Testis (tissue), 3 donors: ENCODE measurements around the gene MAP1B. TPM values are rescaled to one million over a fixed set of nuclear protein-coding genes. Genes with fewer than 3 reads are reported as not detected.
A peak's percentile ranks its signal among the peaks of the same experiment; 100 is the strongest.

Experiments used
- DNase-seq: peaks from one replicate; pipeline ENCODE4 v3.0.0-alpha.2; 2019
- H3K27ac ChIP-seq, 2 donors: fragments of 200-600 bp; sonication (generic); one replicate each; pipeline ENCODE4 v1.5.1; 2019
- H3K27me3 ChIP-seq: fragments of 200-600 bp; sonication (generic); one replicate; pipeline ENCODE4 v1.5.1; 2019
- H3K36me3 ChIP-seq: fragments of 200-600 bp; sonication (generic); one replicate; pipeline ENCODE4 v1.5.1; 2017; ENCODE audit warnings: low read depth; ENCODE audit errors: missing control alignments
- H3K4me1 ChIP-seq: fragments of 200-600 bp; sonication (generic); one replicate; pipeline ENCODE4 v1.5.1; 2019
- H3K4me3 ChIP-seq, 2 donors: fragments of 200-600 bp; sonication (generic); one replicate each; pipeline ENCODE4 v1.5.1; 2017 to 2019
- H3K9me3 ChIP-seq: fragments of 200-600 bp; sonication (generic); one replicate; pipeline ENCODE4 v1.5.1; 2017
- CTCF ChIP-seq, 3 experiments: fragments of 450-650 bp in 2 of 3; fragments of 200-600 bp in 1 of 3; sonication (generic) in 1 of 3; IDR thresholded peaks; one replicate each; pipeline ENCODE4 v1.5.1; 2016 to 2019; ENCODE audit warnings: antibody characterized with exemption in 3 of 3, mild to moderate bottlenecking in 2 of 3, moderate library complexity in 1 of 3
- POLR2A ChIP-seq: fragments of 450-650 bp; IDR thresholded peaks from one replicate; pipeline ENCODE4 v1.6.1; 2017; ENCODE audit warnings: antibody characterized with exemption, mild to moderate bottlenecking, moderate library complexity
- WGBS, 2 donors: methylation state at CpG; one replicate each; pipeline ENCODE4 v1.1.5; 2018; 5-methylcytosine and 5-hydroxymethylcytosine counted together
- intact Hi-C: fragments of 100-400 bp; cut with DNase I; formaldehyde crosslinking; loops from one replicate; pipeline ENCODE4 v1.15.1; 2023; ENCODE audit warnings: low total_unique reads
- polyA plus RNA-seq: library from polyadenylated mRNA; stranded (reverse); fragments of 350-450 nt; fragmentation: Illumina TruSeq; extraction: RNeasy Lipid Tissue Mini Kit (QIAGEN cat#74804); gene quantifications from one replicate; pipeline ENCODE4 v1.2.3, GENCODE V29; 2014; ENCODE audit warnings: low read depth, low replicate concordance; ENCODE audit not compliant: insufficient read depth
- total RNA-seq, 2 donors: library from RNA; depleted of rRNA; stranded (reverse); fragments of >200 nt; gene quantifications; one replicate each; pipeline ENCODE4 v1.2.3, GENCODE V29; 2016

Gene MAP1B
- total and polyA plus RNA-seq, 3 donors from 2014 or later = 20.1 to 584 (median 431) TPM

GRCh38 chr5:72242796-72243475, 135.7 kb downstream of the MAP1B start:
- no peaks in the 10 kb centered on the region for H3K27me3 ChIP-seq
- intact Hi-C loops = no loop called here
- no peak for DNase-seq
- no peaks in the 10 kb centered on the region for H3K9me3 ChIP-seq
- peaks cover 27% of the 10 kb centered on the region for H3K4me1 ChIP-seq
- no peaks in the 10 kb centered on the region for H3K36me3 ChIP-seq
- WGBS, 2 donors = 91 to 98% methylated on average over 7 of the region's 7 CpGs
- H3K4me3 ChIP-seq = no peak overlapping the region
- H3K27ac ChIP-seq = no peak overlapping the region
- no peak for TF ChIP-seq CTCF (IDR thresholded peaks at IDR 0.05)
- TF ChIP-seq POLR2A = no peak

GRCh38 chr5:72243706-72244105, 136.4 kb downstream of the MAP1B start:
- H3K4me3 ChIP-seq = no peak overlapping the region
- 68 to 82% methylated on average over 2 of the region's 2 CpGs for WGBS, 2 donors
- intact Hi-C loops = no loop called here
- TF ChIP-seq CTCF (IDR thresholded peaks at IDR 0.05) = no peak
- no peak for TF ChIP-seq POLR2A
- H3K27ac ChIP-seq = peak overlapping the region in 1 of 2 donors; percentile 63
- no peaks in the 10 kb centered on the region for H3K27me3 ChIP-seq
- H3K9me3 ChIP-seq = no peaks in the 10 kb centered on the region
- no peak for DNase-seq
- H3K4me1 ChIP-seq = peaks cover 31% of the 10 kb centered on the region
- no peaks in the 10 kb centered on the region for H3K36me3 ChIP-seq

- Histone ChIP-seq H3K4me1 (peaks cover 31% of the 10 kb centered on the region), H3K27me3 (no peaks in the 10 kb centered on the region), H3K4me3 (no peak overlapping the region), H3K36me3 (no peaks in the 10 kb centered on the region), H3K9me3 (no peaks in the 10 kb centered on the region), H3K27ac (peak overlapping the region; percentile 56 to 63)
- no peak for TF ChIP-seq POLR2A
- peak in 2 of 3 experiments; percentile 9 to 15 for TF ChIP-seq CTCF (IDR thresholded peaks at IDR 0.05)
- DNase-seq = peak; percentile 62
- intact Hi-C loops = no loop called here
- 51 to 66% methylated on average over 2 of the region's 2 CpGs for WGBS, 2 donors
Observed at GRCh38 chr5:72244862-72245371, 137.6 kb downstream of the MAP1B start.

GRCh38 chr5:72245546-72245945, 138.3 kb downstream of the MAP1B start:
- intact Hi-C loops = no loop called here
- Histone ChIP-seq H3K4me3 (no peak overlapping the region), H3K27me3 (no peaks in the 10 kb centered on the region), H3K4me1 (peaks cover 31% of the 10 kb centered on the region), H3K36me3 (no peaks in the 10 kb centered on the region), H3K27ac (peak overlapping the region; percentile 15 to 63), H3K9me3 (no peaks in the 10 kb centered on the region)
- DNase-seq = no peak
- TF ChIP-seq POLR2A = no peak
- no peak for TF ChIP-seq CTCF (IDR thresholded peaks at IDR 0.05)
- WGBS, 2 donors = 75 to 76% methylated on average over 1 of the region's 1 CpG
